HG03103 (cell line): ENCODE data around the gene LY6G6C.

Experiments used
- ATAC-seq: cut with Tn5 transposase; IDR thresholded peaks from one replicate; pipeline ENCODE4 v1.9.1; 2021; ENCODE audit warnings: low read depth; ENCODE audit not compliant: unreplicated experiment

The LY6G6C gene

GRCh38 chr6:31687321-31687720 is 34.2 kb downstream of the LY6G6C start:
- ATAC-seq: no peak

- ATAC-seq: no peak
Measured at GRCh38 chr6:31686483-31686882, 35.1 kb downstream of the LY6G6C start.

GRCh38 chr6:31683591-31683990 is 38.0 kb downstream of the LY6G6C start:
- no peak for ATAC-seq

GRCh38 chr6:31681135-31681671 is 40.3 kb downstream of the LY6G6C start:
- no peak for ATAC-seq

- ATAC-seq: no peak
Measured at GRCh38 chr6:31680226-31681134, 41.1 kb downstream of the LY6G6C start, which contains the start of gene LY6G5C. LY6G5C (minus strand) TSS chr6:31681067; CDS start chr6:31680373, 694 bp downstream.

- no peak for ATAC-seq
Measured at GRCh38 chr6:31677955-31678354, 43.6 kb downstream of the LY6G6C start.

- ATAC-seq: no peak
Measured at GRCh38 chr6:31676904-31677303, 44.6 kb downstream of the LY6G6C start.

- ATAC-seq: no peak
Measured at GRCh38 chr6:31676322-31676903, 45.1 kb downstream of the LY6G6C start.

GRCh38 chr6:31669676-31670075 is 51.9 kb downstream of the LY6G6C start, which contains the start of gene LY6G5B:
LY6G5B (plus strand) TSS chr6:31669976; CDS start chr6:31670951, 975 bp downstream.
- ATAC-seq: no peak
